SH-SY5Y (cell line): ENCODE results near the gene PPP2R3B.

Experiments
- GATA2 ChIP-seq: IDR thresholded peaks from 2 replicates; pipeline ENCODE4 v1.6.1; 2011; ENCODE audit warnings: mild to moderate bottlenecking, low read depth, low read length
- GATA3 ChIP-seq: IDR thresholded peaks from 2 replicates; pipeline ENCODE4 v1.6.1; 2011; ENCODE audit warnings: low read depth, mild to moderate bottlenecking, low read length, moderate library complexity

- no peak for TF ChIP-seq GATA2
- no peak for TF ChIP-seq GATA3
Observed at GRCh38 chrX:435536-436122, 48.9 kb upstream of the PPP2R3B start.
